HG03135 (cell line): Measurements from ENCODE around the gene KRR1.
A peak's percentile ranks its signal among the peaks of the same experiment; 100 is the strongest.
"Not testable (repeated sequence)": the region's sequence is repeated elsewhere in the genome, so short reads cannot be mapped to it uniquely, and the experiment has no call there.

ENCODE experiments used
- ATAC-seq: cut with Tn5 transposase; IDR thresholded peaks from one replicate; pipeline ENCODE4 v1.9.1; 2021; ENCODE audit warnings: mild to moderate bottlenecking, moderate library complexity; ENCODE audit not compliant: unreplicated experiment

Gene KRR1

GRCh38 chr12:75479963-75480461, 31.4 kb downstream of the KRR1 start:
- peak; percentile 30 for ATAC-seq

GRCh38 chr12:75478116-75478794, 33.2 kb downstream of the KRR1 start:
- ATAC-seq = no peak

GRCh38 chr12:75477137-75477536, 34.3 kb downstream of the KRR1 start:
- no peak for ATAC-seq

- ATAC-seq = no peak
These were observed 35.3 kb downstream of the KRR1 start for GRCh38 chr12:75476071-75476470.

- ATAC-seq = no peak
These were observed 37.3 kb downstream of the KRR1 start for GRCh38 chr12:75474116-75474515.

GRCh38 chr12:75471902-75472890, 39.2 kb downstream of the KRR1 start:
- peak; percentile 56 for ATAC-seq

GRCh38 chr12:75460204-75460603, 51.2 kb downstream of the KRR1 start:
- ATAC-seq = no peak

GRCh38 chr12:75459755-75460154, 51.7 kb downstream of the KRR1 start:
- ATAC-seq = no peak

GRCh38 chr12:75457866-75458265, 53.5 kb downstream of the KRR1 start:
- ATAC-seq = not testable (repeated sequence)

- no peak for ATAC-seq
These were observed 54.2 kb downstream of the KRR1 start for GRCh38 chr12:75457191-75457590.

- no peak for ATAC-seq
These were observed 55.6 kb downstream of the KRR1 start for GRCh38 chr12:75455839-75456238.

- ATAC-seq = no peak
These were observed 58.6 kb downstream of the KRR1 start for GRCh38 chr12:75452675-75453330.

GRCh38 chr12:75447691-75448393, 63.6 kb downstream of the KRR1 start:
- no peak for ATAC-seq

GRCh38 chr12:75446857-75447256, 64.6 kb downstream of the KRR1 start:
- ATAC-seq = no peak

- ATAC-seq = not testable (repeated sequence)
These were observed 66.3 kb downstream of the KRR1 start for GRCh38 chr12:75445137-75445507.

GRCh38 chr12:75444429-75445136, 66.8 kb downstream of the KRR1 start:
- ATAC-seq = no peak

GRCh38 chr12:75443709-75444108, 67.7 kb downstream of the KRR1 start:
- no peak for ATAC-seq

- ATAC-seq = not testable (repeated sequence)
These were observed 69.0 kb downstream of the KRR1 start for GRCh38 chr12:75442454-75442853.

- ATAC-seq = not testable (repeated sequence)
These were observed 69.5 kb downstream of the KRR1 start for GRCh38 chr12:75441687-75442449.
